GM12874 (cell line): ENCODE measurements around the gene GBP5.
"Not testable (repeated sequence)": the region's sequence is repeated elsewhere in the genome, so short reads cannot be mapped to it uniquely, and the experiment has no call there.

Experiments
- TF ChIP-seq, protein P1 (sequence below): IDR thresholded peaks from 2 replicates; pipeline ENCODE4 v1.5.1; 2011; ENCODE audit warnings: low read depth, mild to moderate bottlenecking, control low read depth, low read length, moderate library complexity; ENCODE audit not compliant: insufficient read depth

GBP5 gene, protein sequence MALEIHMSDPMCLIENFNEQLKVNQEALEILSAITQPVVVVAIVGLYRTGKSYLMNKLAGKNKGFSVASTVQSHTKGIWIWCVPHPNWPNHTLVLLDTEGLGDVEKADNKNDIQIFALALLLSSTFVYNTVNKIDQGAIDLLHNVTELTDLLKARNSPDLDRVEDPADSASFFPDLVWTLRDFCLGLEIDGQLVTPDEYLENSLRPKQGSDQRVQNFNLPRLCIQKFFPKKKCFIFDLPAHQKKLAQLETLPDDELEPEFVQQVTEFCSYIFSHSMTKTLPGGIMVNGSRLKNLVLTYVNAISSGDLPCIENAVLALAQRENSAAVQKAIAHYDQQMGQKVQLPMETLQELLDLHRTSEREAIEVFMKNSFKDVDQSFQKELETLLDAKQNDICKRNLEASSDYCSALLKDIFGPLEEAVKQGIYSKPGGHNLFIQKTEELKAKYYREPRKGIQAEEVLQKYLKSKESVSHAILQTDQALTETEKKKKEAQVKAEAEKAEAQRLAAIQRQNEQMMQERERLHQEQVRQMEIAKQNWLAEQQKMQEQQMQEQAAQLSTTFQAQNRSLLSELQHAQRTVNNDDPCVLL

GRCh38 chr1:89272269-89273041 is at the start of gene GBP5:
TSS of gene GBP5 (minus strand) at chr1:89272860. CDS start at chr1:89269555, 3,305 bp downstream.
- TF ChIP-seq, protein P1, sequence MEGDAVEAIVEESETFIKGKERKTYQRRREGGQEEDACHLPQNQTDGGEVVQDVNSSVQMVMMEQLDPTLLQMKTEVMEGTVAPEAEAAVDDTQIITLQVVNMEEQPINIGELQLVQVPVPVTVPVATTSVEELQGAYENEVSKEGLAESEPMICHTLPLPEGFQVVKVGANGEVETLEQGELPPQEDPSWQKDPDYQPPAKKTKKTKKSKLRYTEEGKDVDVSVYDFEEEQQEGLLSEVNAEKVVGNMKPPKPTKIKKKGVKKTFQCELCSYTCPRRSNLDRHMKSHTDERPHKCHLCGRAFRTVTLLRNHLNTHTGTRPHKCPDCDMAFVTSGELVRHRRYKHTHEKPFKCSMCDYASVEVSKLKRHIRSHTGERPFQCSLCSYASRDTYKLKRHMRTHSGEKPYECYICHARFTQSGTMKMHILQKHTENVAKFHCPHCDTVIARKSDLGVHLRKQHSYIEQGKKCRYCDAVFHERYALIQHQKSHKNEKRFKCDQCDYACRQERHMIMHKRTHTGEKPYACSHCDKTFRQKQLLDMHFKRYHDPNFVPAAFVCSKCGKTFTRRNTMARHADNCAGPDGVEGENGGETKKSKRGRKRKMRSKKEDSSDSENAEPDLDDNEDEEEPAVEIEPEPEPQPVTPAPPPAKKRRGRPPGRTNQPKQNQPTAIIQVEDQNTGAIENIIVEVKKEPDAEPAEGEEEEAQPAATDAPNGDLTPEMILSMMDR, result not testable (repeated sequence)

GRCh38 chr1:89322402-89322801 is 49.7 kb upstream of the GBP5 start:
- TF ChIP-seq, protein P1, result no peak

DNA sequence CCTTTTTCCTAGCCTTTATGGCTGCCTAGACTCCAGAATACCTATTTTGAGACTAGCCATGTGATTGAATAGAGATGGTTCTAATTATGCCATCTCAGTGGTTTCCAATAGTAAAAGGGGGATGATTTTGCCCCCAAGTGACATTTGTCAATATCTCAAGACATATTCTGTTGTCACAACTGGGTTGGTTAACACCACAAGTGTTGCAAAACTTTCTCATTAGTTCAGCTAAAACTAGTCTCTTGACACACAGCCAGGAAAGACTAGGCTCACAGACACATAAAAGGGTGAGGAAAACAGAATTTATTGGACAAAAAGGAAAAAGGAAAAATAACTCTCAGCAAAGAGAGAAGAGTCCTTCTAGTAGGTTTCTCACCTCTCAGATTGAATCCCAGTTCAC is 39.9 kb upstream of the GBP5 start:
- TF ChIP-seq, protein P1, result no peak

GRCh38 chr1:89311757-89312156 is 39.1 kb upstream of the GBP5 start:
- TF ChIP-seq, protein P1, result no peak

- TF ChIP-seq, protein P1, result no peak
These were observed 38.3 kb upstream of the GBP5 start for GRCh38 chr1:89310976-89311375.

GRCh38 chr1:89310505-89310904 is 37.8 kb upstream of the GBP5 start:
- TF ChIP-seq, protein P1, result no peak

DNA sequence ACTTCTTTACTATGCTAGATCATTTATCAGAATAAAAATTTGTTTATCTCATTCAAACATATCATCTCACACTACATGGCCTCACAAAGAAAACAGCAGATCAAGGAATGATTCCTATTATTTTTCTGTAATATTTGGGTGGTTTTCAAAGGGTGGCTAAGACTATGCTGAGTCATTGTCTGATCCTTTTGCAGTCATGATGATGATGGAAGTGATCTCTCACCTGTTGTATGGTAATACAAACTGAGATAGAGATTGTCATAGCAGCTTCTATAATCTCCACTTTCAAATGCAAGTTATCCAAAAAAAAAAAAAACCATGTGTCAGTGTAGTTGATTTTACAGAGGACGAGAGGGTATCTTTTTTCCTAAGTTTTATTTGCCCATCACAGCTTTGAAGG is 37.2 kb upstream of the GBP5 start:
- TF ChIP-seq, protein P1, result no peak
